GM18909 (cell line): ENCODE measurements around the gene ELFN1.
"Not testable (repeated sequence)": the region's sequence is repeated elsewhere in the genome, so short reads cannot be mapped to it uniquely, and the experiment has no call there.

Source experiments
- ATAC-seq: cut with Tn5 transposase; IDR thresholded peaks from one replicate; pipeline ENCODE4 v1.9.1; 2021; ENCODE audit warnings: mild to moderate bottlenecking; ENCODE audit not compliant: unreplicated experiment, poor library complexity

ELFN1 gene

GRCh38 chr7:1749351-1749863, 79.3 kb downstream of the ELFN1 start:
- no peak for ATAC-seq

GRCh38 chr7:1749864-1750466, 79.9 kb downstream of the ELFN1 start:
- ATAC-seq, result no peak

- no peak for ATAC-seq
These were observed 80.5 kb downstream of the ELFN1 start for GRCh38 chr7:1750541-1751021.

GRCh38 chr7:1752111-1752510, 82.0 kb downstream of the ELFN1 start:
- no peak for ATAC-seq

GRCh38 chr7:1752771-1753563, 82.9 kb downstream of the ELFN1 start:
- ATAC-seq, result no peak

GRCh38 chr7:1753564-1753867, 83.4 kb downstream of the ELFN1 start:
- ATAC-seq, result no peak

- no peak for ATAC-seq
These were observed 84.3 kb downstream of the ELFN1 start for GRCh38 chr7:1754345-1754908.

GRCh38 chr7:1755783-1756625, 85.9 kb downstream of the ELFN1 start:
- ATAC-seq, result no peak

GRCh38 chr7:1757601-1758000, 87.5 kb downstream of the ELFN1 start:
- ATAC-seq, result no peak

- no peak for ATAC-seq
These were observed 88.2 kb downstream of the ELFN1 start for GRCh38 chr7:1758028-1758858.

- no peak for ATAC-seq
These were observed 88.9 kb downstream of the ELFN1 start for GRCh38 chr7:1758859-1759521.

- ATAC-seq, result no peak
These were observed 91.0 kb downstream of the ELFN1 start for GRCh38 chr7:1761097-1761496.

- no peak for ATAC-seq
These were observed 91.7 kb downstream of the ELFN1 start for GRCh38 chr7:1761774-1762173.

- no peak for ATAC-seq
These were observed 92.3 kb downstream of the ELFN1 start for GRCh38 chr7:1762238-1762945.

GRCh38 chr7:1763033-1763432, 93.0 kb downstream of the ELFN1 start:
- no peak for ATAC-seq

- ATAC-seq, result not testable (repeated sequence)
These were observed 93.8 kb downstream of the ELFN1 start for GRCh38 chr7:1763911-1764310.

GRCh38 chr7:1765336-1765735, 95.3 kb downstream of the ELFN1 start:
- ATAC-seq, result no peak

- no peak for ATAC-seq
These were observed 97.4 kb downstream of the ELFN1 start for GRCh38 chr7:1767524-1767923.

- ATAC-seq, result no peak
These were observed 98.8 kb downstream of the ELFN1 start for GRCh38 chr7:1768832-1769231.
